Prostate gland (tissue), 2 donors: ENCODE measurements around the gene PRR9.

Source experiments
- POLR2A ChIP-seq: fragments of 450-650 bp; IDR thresholded peaks from one replicate; pipeline ENCODE4 v1.6.1; 2016; ENCODE audit warnings: antibody characterized with exemption, mild to moderate bottlenecking
- POLR2AphosphoS5 ChIP-seq: sonication (generic); formaldehyde crosslinking; IDR thresholded peaks from one replicate; pipeline ENCODE4 v1.6.1; 2017; ENCODE audit warnings: antibody characterized with exemption
- TF ChIP-seq, protein P1 (sequence below), 4 experiments: fragments of 200-600 bp in 2 of 4; fragments of 450-650 bp in 2 of 4; sonication (generic) in 2 of 4; IDR thresholded peaks; 1 replicate in 3 of 4; 2 replicates in 1 of 4; pipeline ENCODE4 v1.5.1; 2016 to 2019; ENCODE audit warnings: antibody characterized with exemption in 4 of 4, mild to moderate bottlenecking in 2 of 4, moderate library complexity in 2 of 4

- TF ChIP-seq, protein P1, sequence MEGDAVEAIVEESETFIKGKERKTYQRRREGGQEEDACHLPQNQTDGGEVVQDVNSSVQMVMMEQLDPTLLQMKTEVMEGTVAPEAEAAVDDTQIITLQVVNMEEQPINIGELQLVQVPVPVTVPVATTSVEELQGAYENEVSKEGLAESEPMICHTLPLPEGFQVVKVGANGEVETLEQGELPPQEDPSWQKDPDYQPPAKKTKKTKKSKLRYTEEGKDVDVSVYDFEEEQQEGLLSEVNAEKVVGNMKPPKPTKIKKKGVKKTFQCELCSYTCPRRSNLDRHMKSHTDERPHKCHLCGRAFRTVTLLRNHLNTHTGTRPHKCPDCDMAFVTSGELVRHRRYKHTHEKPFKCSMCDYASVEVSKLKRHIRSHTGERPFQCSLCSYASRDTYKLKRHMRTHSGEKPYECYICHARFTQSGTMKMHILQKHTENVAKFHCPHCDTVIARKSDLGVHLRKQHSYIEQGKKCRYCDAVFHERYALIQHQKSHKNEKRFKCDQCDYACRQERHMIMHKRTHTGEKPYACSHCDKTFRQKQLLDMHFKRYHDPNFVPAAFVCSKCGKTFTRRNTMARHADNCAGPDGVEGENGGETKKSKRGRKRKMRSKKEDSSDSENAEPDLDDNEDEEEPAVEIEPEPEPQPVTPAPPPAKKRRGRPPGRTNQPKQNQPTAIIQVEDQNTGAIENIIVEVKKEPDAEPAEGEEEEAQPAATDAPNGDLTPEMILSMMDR (IDR thresholded peaks at IDR 0.05), result no peak
- TF ChIP-seq POLR2A, result no peak
- TF ChIP-seq POLR2AphosphoS5, result no peak
Observed at GRCh38 chr1:153250166-153250565, 32.8 kb downstream of the PRR9 start.
